ENCODE results near the gene B4GALT7. TPM values are rescaled to one million over a fixed set of nuclear protein-coding genes. Genes with fewer than 3 reads are reported as not detected.

Gene B4GALT7
- total RNA-seq, 1 experiment from 2014 or later, result 15.0 TPM

GRCh38 chr5:177575488-177575887 lies 24.4 kb upstream of the B4GALT7 start:
- no peaks in the 10 kb centered on the region for H3K4me1 ChIP-seq (ENCODE audit: insufficient read depth, low read length, poor library complexity, severe bottlenecking)
- BruUV-seq (replicated peaks), result no TSS peak
- POLR2A ChIA-PET (ENCODE audit: low non-redundant PET), result no interaction called here

GRCh38 chr5:177576169-177576568 lies 23.8 kb upstream of the B4GALT7 start:
- DNase-seq (ENCODE audit: low spot score), result no peak
- CTCF ChIA-PET, result no interaction called here
- TF ChIP-seq CTCF (conservative IDR thresholded peaks at IDR 0.05; ENCODE audit: low read depth, low read length), result 0 out of 2 replicates have a peak, but pooled peaks have one; percentile 19
- no peak for TF ChIP-seq EZH2 (IDR thresholded peaks at IDR 0.05; ENCODE audit: borderline replicate concordance, low read depth, low read length, poor library complexity, severe bottlenecking)
- no peak overlapping the region for H3K27ac ChIP-seq (ENCODE audit: low read depth, low read length, poor library complexity, severe bottlenecking)
- H3K36me3 ChIP-seq (ENCODE audit: insufficient read depth, low read length, poor library complexity, severe bottlenecking), result no peaks in the 10 kb centered on the region
- no TSS peak for BruUV-seq (replicated peaks)
- no peak overlapping the region for H3K4me3 ChIP-seq (ENCODE audit: low read depth, low read length, poor library complexity, severe bottlenecking)
- POLR2A ChIA-PET (ENCODE audit: low non-redundant PET), result no interaction called here
- H3K9me3 ChIP-seq (ENCODE audit: low read depth, low read length, poor library complexity, severe bottlenecking), result no peaks in the 10 kb centered on the region
- no peaks in the 10 kb centered on the region for H3K27me3 ChIP-seq (replicated peaks; ENCODE audit: insufficient read depth, low read depth, low read length, poor library complexity)
- intact Hi-C loops (cut with micrococcal nuclease; ENCODE audit: unreplicated experiment), result no loop called here
- H3K4me1 ChIP-seq (ENCODE audit: insufficient read depth, low read length, poor library complexity, severe bottlenecking), result no peaks in the 10 kb centered on the region

More at GRCh38 chr5:177575488-177575887, 24.4 kb upstream of the B4GALT7 start:
- H3K4me3 ChIP-seq (ENCODE audit: low read depth, low read length, poor library complexity, severe bottlenecking), result no peak overlapping the region
- DNase-seq (ENCODE audit: low spot score), result no peak
- no peak for TF ChIP-seq EZH2 (IDR thresholded peaks at IDR 0.05; ENCODE audit: borderline replicate concordance, low read depth, low read length, poor library complexity, severe bottlenecking)
- no peak for TF ChIP-seq CTCF (conservative IDR thresholded peaks at IDR 0.05; ENCODE audit: low read depth, low read length)
- H3K27ac ChIP-seq (ENCODE audit: low read depth, low read length, poor library complexity, severe bottlenecking), result no peak overlapping the region
- H3K9me3 ChIP-seq (ENCODE audit: low read depth, low read length, poor library complexity, severe bottlenecking), result no peaks in the 10 kb centered on the region
- no peaks in the 10 kb centered on the region for H3K27me3 ChIP-seq (replicated peaks; ENCODE audit: insufficient read depth, low read depth, low read length, poor library complexity)
- intact Hi-C loops (cut with micrococcal nuclease; ENCODE audit: unreplicated experiment), result no loop called here
- no peaks in the 10 kb centered on the region for H3K36me3 ChIP-seq (ENCODE audit: insufficient read depth, low read length, poor library complexity, severe bottlenecking)
- CTCF ChIA-PET, result no interaction called here

- ChIA-PET POLR2A (ENCODE audit: low non-redundant PET) (interaction anchor here (0.6 kb wide), 1 partner anchor 33 kb away, joined by 10 read pairs; no protein-coding TSS in a partner anchor), CTCF (no interaction called here)
- BruUV-seq (replicated peaks), result no TSS peak
Measured at GRCh38 chr5:177578316-177578715, 21.6 kb upstream of the B4GALT7 start.

More at GRCh38 chr5:177578316-177578715, 21.6 kb upstream of the B4GALT7 start:
- TF ChIP-seq CTCF (conservative IDR thresholded peaks at IDR 0.05; ENCODE audit: low read depth, low read length), result no peak
- intact Hi-C loops (cut with micrococcal nuclease; ENCODE audit: unreplicated experiment), result no loop called here
- H3K27me3 ChIP-seq (replicated peaks; ENCODE audit: insufficient read depth, low read depth, low read length, poor library complexity), result no peaks in the 10 kb centered on the region
- no peaks in the 10 kb centered on the region for H3K9me3 ChIP-seq (ENCODE audit: low read depth, low read length, poor library complexity, severe bottlenecking)
- no peaks in the 10 kb centered on the region for H3K4me1 ChIP-seq (ENCODE audit: insufficient read depth, low read length, poor library complexity, severe bottlenecking)
- no peak for DNase-seq (ENCODE audit: low spot score)
- H3K36me3 ChIP-seq (ENCODE audit: insufficient read depth, low read length, poor library complexity, severe bottlenecking), result no peaks in the 10 kb centered on the region
- no peak overlapping the region for H3K4me3 ChIP-seq (ENCODE audit: low read depth, low read length, poor library complexity, severe bottlenecking)
- no peak overlapping the region for H3K27ac ChIP-seq (ENCODE audit: low read depth, low read length, poor library complexity, severe bottlenecking)
